Stimulated activated naive CD4-positive, alpha-beta T cell treated with Interleukin-2 at 50 U/mL for 16 hours (primary cell): ENCODE data around the gene SUSD6.
"Not testable (repeated sequence)": the region's sequence is repeated elsewhere in the genome, so short reads cannot be mapped to it uniquely, and the experiment has no call there.

Source experiments
- DNase-seq: peaks from one replicate; lab custom pipeline; 2025; lab: John Stamatoyannopoulos, UW

Gene SUSD6

GRCh38 chr14:69712599-69713088, 101.2 kb downstream of the SUSD6 start:
- no peak for DNase-seq

- no peak for DNase-seq
Observed at GRCh38 chr14:69713209-69713781, 101.9 kb downstream of the SUSD6 start.

GRCh38 chr14:69713993-69714679, 102.7 kb downstream of the SUSD6 start:
- DNase-seq, result no peak

- DNase-seq, result no peak
Observed at GRCh38 chr14:69715725-69716477, 104.5 kb downstream of the SUSD6 start.

GRCh38 chr14:69716478-69717187, 105.2 kb downstream of the SUSD6 start:
- peak; percentile 47 for DNase-seq

GRCh38 chr14:69718614-69719013, 107.2 kb downstream of the SUSD6 start:
- not testable (repeated sequence) for DNase-seq

GRCh38 chr14:69719501-69719951, 108.1 kb downstream of the SUSD6 start:
- no peak for DNase-seq

- DNase-seq, result no peak
Observed at GRCh38 chr14:69720912-69721311, 109.5 kb downstream of the SUSD6 start.

GRCh38 chr14:69726761-69727511, 115.5 kb downstream of the SUSD6 start:
- DNase-seq, result peak; percentile 72

GRCh38 chr14:69727860-69728259, 116.5 kb downstream of the SUSD6 start:
- DNase-seq, result no peak

- DNase-seq, result not testable (repeated sequence)
Observed at GRCh38 chr14:69731919-69732598, 120.7 kb downstream of the SUSD6 start.

GRCh38 chr14:69736405-69736804, 125.0 kb downstream of the SUSD6 start:
- DNase-seq, result not testable (repeated sequence)

- no peak for DNase-seq
Observed at GRCh38 chr14:69741055-69741454, 129.7 kb downstream of the SUSD6 start.

- DNase-seq, result no peak
Observed at GRCh38 chr14:69749956-69750355, 138.6 kb downstream of the SUSD6 start.

- DNase-seq, result no peak
Observed at GRCh38 chr14:69750495-69750894, 139.1 kb downstream of the SUSD6 start.

- DNase-seq, result no peak
Observed at GRCh38 chr14:69752773-69753172, 141.4 kb downstream of the SUSD6 start.

GRCh38 chr14:69753860-69754259, 142.5 kb downstream of the SUSD6 start:
- DNase-seq, result no peak

- DNase-seq, result no peak
Observed at GRCh38 chr14:69754487-69754886, 143.1 kb downstream of the SUSD6 start.

GRCh38 chr14:69755296-69755695, 143.9 kb downstream of the SUSD6 start:
- DNase-seq, result no peak

- no peak for DNase-seq
Observed at GRCh38 chr14:69755784-69756183, 144.4 kb downstream of the SUSD6 start.

GRCh38 chr14:69756298-69756697, 144.9 kb downstream of the SUSD6 start:
- DNase-seq, result no peak
